Measurements from ENCODE around the gene CELF5. TPM values are rescaled to one million over a fixed set of nuclear protein-coding genes. Genes with fewer than 3 reads are reported as not detected.

Gene CELF5
- total RNA-seq, 4 donors from 2014 or later = not detected

GRCh38 chr19:3208317-3209207 lies 15.9 kb upstream of the CELF5 start:
- DNase-seq = no peak
- Histone ChIP-seq H3K4me1 (no peaks in the 10 kb centered on the region), H3K27ac (no peak overlapping the region), H3K36me3 (peaks cover 0 to 46% (median 0%) of the 10 kb centered on the region in 3 donors), H3K9me3 (no peaks in the 10 kb centered on the region), H3K27me3 (no peaks in the 10 kb centered on the region), H3K4me3 (no peak overlapping the region)
- TF ChIP-seq CTCF (IDR thresholded peaks at IDR 0.05) (no peak), POLR2A (IDR thresholded peaks at IDR 0.05) (no peak)

- TF ChIP-seq POLR2A (IDR thresholded peaks at IDR 0.05) (no peak), CTCF (IDR thresholded peaks at IDR 0.05) (peak in 5 of 6 experiments; percentile 36 to 73 (median 67))
- DNase-seq = peak; percentile 52 to 84 (median 82)
- no peaks in the 10 kb centered on the region for H3K27me3 ChIP-seq
- peaks cover 0 to 27% (median 0%) of the 10 kb centered on the region in 3 donors for H3K36me3 ChIP-seq
- H3K4me1 ChIP-seq = no peaks in the 10 kb centered on the region
- no peak overlapping the region for H3K4me3 ChIP-seq
- H3K27ac ChIP-seq = no peak overlapping the region
- H3K9me3 ChIP-seq = no peaks in the 10 kb centered on the region
Observed at GRCh38 chr19:3210347-3211017, 14.0 kb upstream of the CELF5 start.

- TF ChIP-seq CTCF (IDR thresholded peaks at IDR 0.05) = no peak
- TF ChIP-seq POLR2A (IDR thresholded peaks at IDR 0.05) = no peak
- Histone ChIP-seq H3K4me1 (no peaks in the 10 kb centered on the region), H3K36me3 (peaks cover 0 to 22% (median 0%) of the 10 kb centered on the region in 3 donors), H3K27me3 (no peaks in the 10 kb centered on the region), H3K4me3 (no peak overlapping the region), H3K9me3 (no peaks in the 10 kb centered on the region), H3K27ac (no peak overlapping the region)
- DNase-seq = no peak
Observed at GRCh38 chr19:3211191-3211590, 13.3 kb upstream of the CELF5 start.

- no peak overlapping the region for H3K27ac ChIP-seq
- TF ChIP-seq CTCF (IDR thresholded peaks at IDR 0.05) (no peak), POLR2A (IDR thresholded peaks at IDR 0.05) (no peak)
Observed at GRCh38 chr19:3213159-3213558, 11.3 kb upstream of the CELF5 start.

GRCh38 chr19:3216874-3217273 lies 7.6 kb upstream of the CELF5 start:
- TF ChIP-seq POLR2A (IDR thresholded peaks at IDR 0.05) (no peak), CTCF (IDR thresholded peaks at IDR 0.05) (no peak)
- H3K36me3 ChIP-seq = no peaks in the 10 kb centered on the region
- no peak overlapping the region for H3K27ac ChIP-seq
- no peaks in the 10 kb centered on the region for H3K27me3 ChIP-seq
- no peak overlapping the region for H3K4me3 ChIP-seq
- no peaks in the 10 kb centered on the region for H3K4me1 ChIP-seq
- peaks cover 0 to 3% (median 0%) of the 10 kb centered on the region in 4 donors for H3K9me3 ChIP-seq
- DNase-seq = no peak

More at GRCh38 chr19:3213159-3213558, 11.3 kb upstream of the CELF5 start:
- DNase-seq = no peak
- H3K4me3 ChIP-seq = no peak overlapping the region
- peaks cover 0 to 3% (median 0%) of the 10 kb centered on the region in 3 donors for H3K36me3 ChIP-seq
- H3K9me3 ChIP-seq = peaks cover 0 to 3% (median 0%) of the 10 kb centered on the region in 4 donors
- no peaks in the 10 kb centered on the region for H3K27me3 ChIP-seq
- no peaks in the 10 kb centered on the region for H3K4me1 ChIP-seq
